Measurements from ENCODE around the gene TTC23L.

DNA sequence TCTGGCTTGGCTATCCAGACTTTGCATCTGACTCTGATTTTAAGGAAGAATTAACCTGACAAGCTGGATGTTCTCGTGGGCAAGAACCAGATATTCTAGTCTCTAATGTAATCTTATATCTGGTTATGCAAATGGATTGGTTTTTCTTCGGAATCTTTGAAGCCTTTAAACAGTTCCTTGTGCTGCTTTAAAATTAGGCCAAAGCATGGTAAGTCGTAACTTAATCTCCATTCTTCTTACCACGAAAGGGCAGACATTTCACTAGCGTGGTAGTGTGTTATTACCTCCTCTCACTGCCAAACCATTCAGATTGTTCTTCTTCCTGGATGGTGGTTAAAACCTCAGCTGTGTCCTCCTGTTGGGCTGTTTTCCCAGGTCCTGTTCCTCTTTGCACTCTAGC is 34.1 kb upstream of the TTC23L start:
- TF ChIP-seq, protein P1, sequence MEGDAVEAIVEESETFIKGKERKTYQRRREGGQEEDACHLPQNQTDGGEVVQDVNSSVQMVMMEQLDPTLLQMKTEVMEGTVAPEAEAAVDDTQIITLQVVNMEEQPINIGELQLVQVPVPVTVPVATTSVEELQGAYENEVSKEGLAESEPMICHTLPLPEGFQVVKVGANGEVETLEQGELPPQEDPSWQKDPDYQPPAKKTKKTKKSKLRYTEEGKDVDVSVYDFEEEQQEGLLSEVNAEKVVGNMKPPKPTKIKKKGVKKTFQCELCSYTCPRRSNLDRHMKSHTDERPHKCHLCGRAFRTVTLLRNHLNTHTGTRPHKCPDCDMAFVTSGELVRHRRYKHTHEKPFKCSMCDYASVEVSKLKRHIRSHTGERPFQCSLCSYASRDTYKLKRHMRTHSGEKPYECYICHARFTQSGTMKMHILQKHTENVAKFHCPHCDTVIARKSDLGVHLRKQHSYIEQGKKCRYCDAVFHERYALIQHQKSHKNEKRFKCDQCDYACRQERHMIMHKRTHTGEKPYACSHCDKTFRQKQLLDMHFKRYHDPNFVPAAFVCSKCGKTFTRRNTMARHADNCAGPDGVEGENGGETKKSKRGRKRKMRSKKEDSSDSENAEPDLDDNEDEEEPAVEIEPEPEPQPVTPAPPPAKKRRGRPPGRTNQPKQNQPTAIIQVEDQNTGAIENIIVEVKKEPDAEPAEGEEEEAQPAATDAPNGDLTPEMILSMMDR (IDR thresholded peaks at IDR 0.05), result no peak
- no peak for TF ChIP-seq POLR2A (IDR thresholded peaks at IDR 0.05)
- no peak for TF ChIP-seq EP300 (IDR thresholded peaks at IDR 0.05)
- no peak for TF ChIP-seq POLR2AphosphoS5 (IDR thresholded peaks at IDR 0.05)
